ENCODE results near the gene CAMK2B.

DNA sequence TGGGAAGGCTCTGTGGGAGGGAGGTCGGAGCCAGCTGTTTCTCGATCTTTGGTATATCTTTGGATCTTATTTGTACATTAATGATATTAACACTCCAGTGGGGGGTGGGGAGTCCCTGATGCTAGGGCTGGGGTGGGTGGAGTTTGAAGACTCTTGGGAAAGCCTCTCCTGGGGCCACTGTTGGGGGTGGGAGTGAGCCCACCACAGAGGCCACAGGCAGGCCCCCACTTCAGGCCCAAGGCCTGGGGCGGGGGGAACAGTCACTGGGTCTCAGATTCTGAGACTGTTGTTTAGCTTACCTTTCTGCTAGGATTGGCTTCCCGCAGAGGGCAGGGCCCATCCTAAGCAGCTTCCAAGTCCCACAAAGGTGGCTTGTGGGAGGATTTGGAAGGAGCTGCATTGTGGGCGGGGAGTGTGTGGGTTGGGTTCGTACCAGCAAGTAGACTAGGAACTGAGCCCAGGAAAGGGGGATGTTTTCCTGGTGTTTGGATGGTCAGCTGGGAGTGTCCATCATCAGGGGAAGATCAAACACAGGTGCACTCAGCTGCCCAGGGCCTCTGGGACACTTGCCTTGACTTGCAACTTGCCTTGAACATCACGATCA lies 112.7 kb downstream of the CAMK2B start:
- TF ChIP-seq, protein P1, sequence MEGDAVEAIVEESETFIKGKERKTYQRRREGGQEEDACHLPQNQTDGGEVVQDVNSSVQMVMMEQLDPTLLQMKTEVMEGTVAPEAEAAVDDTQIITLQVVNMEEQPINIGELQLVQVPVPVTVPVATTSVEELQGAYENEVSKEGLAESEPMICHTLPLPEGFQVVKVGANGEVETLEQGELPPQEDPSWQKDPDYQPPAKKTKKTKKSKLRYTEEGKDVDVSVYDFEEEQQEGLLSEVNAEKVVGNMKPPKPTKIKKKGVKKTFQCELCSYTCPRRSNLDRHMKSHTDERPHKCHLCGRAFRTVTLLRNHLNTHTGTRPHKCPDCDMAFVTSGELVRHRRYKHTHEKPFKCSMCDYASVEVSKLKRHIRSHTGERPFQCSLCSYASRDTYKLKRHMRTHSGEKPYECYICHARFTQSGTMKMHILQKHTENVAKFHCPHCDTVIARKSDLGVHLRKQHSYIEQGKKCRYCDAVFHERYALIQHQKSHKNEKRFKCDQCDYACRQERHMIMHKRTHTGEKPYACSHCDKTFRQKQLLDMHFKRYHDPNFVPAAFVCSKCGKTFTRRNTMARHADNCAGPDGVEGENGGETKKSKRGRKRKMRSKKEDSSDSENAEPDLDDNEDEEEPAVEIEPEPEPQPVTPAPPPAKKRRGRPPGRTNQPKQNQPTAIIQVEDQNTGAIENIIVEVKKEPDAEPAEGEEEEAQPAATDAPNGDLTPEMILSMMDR (conservative IDR thresholded peaks at IDR 0.05; ENCODE audit: low read length) = no peak
- no peak for TF ChIP-seq EZH2phosphoT487 (IDR thresholded peaks at IDR 0.05; ENCODE audit: borderline replicate concordance)

Measured in Loucy (cell line).